DND-41 (cell line): Measurements from ENCODE around the gene GALNT12.

Experiments
- CTCF ChIP-seq: IDR thresholded peaks from 2 replicates; pipeline ENCODE4 v1.5.1; 2012; ENCODE audit warnings: borderline replicate concordance, low read length, moderate library complexity, mild to moderate bottlenecking; ENCODE audit not compliant: poor library complexity, severe bottlenecking; ENCODE audit errors: extremely low read depth
- EZH2 ChIP-seq: IDR thresholded peaks from 3 replicates; pipeline ENCODE4 v1.6.1; 2012; ENCODE audit warnings: borderline replicate concordance, low read depth, mild to moderate bottlenecking, moderate library complexity, low read length, inconsistent platforms; ENCODE audit not compliant: severe bottlenecking

- TF ChIP-seq CTCF (no peak), EZH2 (no peak)
Observed at GRCh38 chr9:98767196-98767595, 40.3 kb upstream of the GALNT12 start.
